Measurements from ENCODE around the gene OAS1.
"Not testable (repeated sequence)": the region's sequence is repeated elsewhere in the genome, so short reads cannot be mapped to it uniquely, and the experiment has no call there.

The OAS1 gene

DNA sequence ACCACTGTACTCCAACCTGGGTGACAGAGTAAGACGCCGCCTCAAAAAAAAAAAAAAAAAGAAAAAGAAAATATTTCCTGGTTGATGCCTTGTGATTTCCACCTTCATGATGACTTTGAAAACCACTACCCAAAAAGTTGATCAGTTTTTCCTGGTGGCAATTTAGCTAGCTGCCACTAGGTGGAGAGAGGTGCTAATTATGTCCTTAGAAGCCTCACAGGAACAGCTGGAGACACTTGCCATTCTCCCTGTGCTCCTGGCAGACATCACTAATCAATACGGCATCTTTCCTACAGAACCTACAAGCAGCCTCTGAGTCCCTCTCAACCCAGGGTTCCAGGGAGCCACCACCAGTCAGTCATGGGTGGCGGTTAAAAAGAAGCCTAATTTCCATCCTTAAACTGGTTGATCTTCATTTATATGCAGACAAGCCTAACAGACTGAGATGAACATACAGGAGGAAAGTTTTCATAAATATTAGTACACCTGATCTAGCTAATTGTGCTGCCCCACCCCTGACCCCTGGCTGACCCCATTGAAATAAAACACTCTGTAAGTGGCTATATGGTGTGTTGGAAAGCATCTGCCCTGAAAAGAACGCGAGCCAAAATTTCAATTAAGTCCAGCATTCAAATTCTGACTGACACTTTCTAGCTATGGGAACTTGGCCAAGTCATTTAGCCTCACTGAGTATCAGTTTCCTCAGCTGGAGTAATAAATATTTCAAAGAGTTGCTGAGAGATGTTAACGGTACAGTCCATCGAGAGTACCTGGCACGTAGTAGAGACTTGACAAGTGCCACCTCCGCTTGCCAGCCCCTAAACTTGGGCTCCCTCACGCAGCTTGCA, 6.2 kb upstream of the OAS1 start:
- peak; percentile 35 for DNase-seq (ENCODE audit: low read depth)

- no peak for DNase-seq (ENCODE audit: low read depth)
Measured at GRCh38 chr12:112901271-112901670, 5.5 kb upstream of the OAS1 start.

- peak; percentile 69 for DNase-seq (ENCODE audit: low read depth)
Measured at GRCh38 chr12:112904571-112904970, 2.2 kb upstream of the OAS1 start.

- DNase-seq (ENCODE audit: low read depth) = no peak
Measured at GRCh38 chr12:112905451-112906089, 1.2 kb upstream of the OAS1 start.

- DNase-seq (ENCODE audit: low read depth) = no peak
Measured at GRCh38 chr12:112907415-112908157, 824 bp downstream of the OAS1 start.

GRCh38 chr12:112908548-112908947, 1.8 kb downstream of the OAS1 start:
- DNase-seq (ENCODE audit: low read depth) = no peak

- no peak for DNase-seq (ENCODE audit: low read depth)
Measured at GRCh38 chr12:112909693-112910092, 2.9 kb downstream of the OAS1 start.

- no peak for DNase-seq (ENCODE audit: low read depth)
Measured at GRCh38 chr12:112913038-112913688, 6.4 kb downstream of the OAS1 start.

DNA sequence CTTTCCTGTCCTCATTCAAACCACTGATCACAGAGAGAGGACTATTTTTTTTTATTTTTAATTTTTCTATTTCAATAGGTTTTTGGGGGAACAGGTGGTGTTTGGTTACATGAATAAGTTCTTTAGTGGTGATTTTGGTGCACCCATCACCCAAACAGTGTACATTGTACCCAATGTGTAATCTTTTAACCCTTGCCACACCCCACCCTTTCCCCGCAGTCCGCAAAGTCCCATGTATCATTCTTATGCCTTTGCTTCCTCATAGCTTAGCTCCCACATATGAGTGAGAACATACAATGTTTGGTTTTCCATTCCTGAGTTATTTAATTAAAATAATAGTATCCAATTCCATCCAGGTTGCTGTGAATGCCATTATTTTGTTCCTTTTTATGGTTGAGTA, 7.1 kb downstream of the OAS1 start:
- DNase-seq (ENCODE audit: low read depth) = not testable (repeated sequence)

- peak; percentile 39 for DNase-seq (ENCODE audit: low read depth)
Measured at GRCh38 chr12:112916270-112916669, 9.5 kb downstream of the OAS1 start.

DNA sequence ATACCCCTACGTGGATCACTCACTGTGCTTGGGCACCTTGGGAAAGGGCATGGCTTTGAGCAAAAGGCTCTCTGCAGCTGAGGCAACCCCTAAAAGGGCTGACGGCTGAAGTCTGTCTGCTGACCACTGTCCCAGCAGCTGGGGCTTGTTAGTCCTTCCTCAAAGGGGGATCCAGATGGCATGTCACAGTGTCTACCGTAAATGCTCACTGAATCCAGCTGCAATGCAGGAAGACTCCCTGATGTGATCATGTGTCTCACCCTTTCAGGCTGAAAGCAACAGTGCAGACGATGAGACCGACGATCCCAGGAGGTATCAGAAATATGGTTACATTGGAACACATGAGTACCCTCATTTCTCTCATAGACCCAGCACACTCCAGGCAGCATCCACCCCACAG, 12.4 kb downstream of the OAS1 start:
- no peak for DNase-seq (ENCODE audit: low read depth)

DNA sequence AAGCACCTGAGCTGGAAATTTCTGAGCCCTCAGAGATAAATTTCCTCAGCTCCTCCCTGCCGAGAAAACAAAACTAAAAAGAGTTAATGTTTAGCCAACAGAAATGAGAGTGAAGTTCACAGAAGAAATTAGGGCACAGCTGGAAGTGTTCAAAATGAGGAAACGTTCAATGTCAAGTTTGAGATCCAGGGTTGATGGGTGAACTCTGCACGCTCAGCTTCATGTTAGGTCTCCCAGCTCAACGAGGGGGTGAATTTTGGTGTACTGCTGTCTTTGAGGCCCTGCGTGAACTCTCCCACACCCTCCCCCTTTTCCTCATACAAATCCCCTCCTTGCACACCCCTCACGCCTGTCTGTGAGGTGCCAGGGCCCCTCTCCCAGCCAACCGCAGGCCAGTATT, 18.2 kb downstream of the OAS1 start:
- DNase-seq (ENCODE audit: low read depth) = no peak

GRCh38 chr12:112926416-112927033, 19.8 kb downstream of the OAS1 start:
- not testable (repeated sequence) for DNase-seq (ENCODE audit: low read depth)

DNA sequence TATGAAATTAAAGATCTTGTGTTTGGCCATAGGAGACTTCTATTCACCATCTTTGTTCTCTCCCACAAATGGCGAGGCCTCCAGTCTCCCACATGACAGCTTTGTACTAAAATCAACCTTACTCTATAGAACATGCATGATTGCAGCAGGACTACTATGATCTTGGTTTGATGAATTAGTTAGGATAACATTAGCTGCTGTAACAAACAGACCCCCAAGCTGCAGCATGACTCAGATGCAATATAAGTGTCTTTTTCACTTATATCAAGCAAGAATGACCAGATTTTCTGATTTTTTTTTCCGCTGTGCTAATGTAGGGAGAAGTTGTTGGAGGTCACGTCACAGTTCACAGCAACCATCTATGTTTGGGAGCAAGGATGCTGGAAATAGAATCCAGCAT, 20.7 kb downstream of the OAS1 start:
- no peak for DNase-seq (ENCODE audit: low read depth)

DNA sequence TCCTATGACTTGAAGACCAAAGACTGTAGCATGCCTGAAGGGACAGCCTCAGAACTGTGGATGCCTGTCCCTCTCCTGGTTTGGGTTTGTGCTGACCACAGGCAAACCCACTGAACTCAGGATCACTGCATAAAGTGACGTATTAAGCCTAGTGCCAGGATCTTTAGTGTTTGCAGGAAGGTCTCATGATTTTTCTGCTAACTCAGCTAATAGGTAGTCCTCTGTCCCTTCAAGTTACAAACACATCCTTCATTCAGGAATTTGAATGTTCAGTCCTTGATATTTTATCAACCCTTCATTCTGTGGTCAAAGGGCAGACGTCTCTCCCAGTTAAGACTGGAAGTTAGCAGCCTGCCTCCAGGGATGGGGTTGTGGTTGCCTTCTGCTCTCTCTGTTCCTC, 21.2 kb downstream of the OAS1 start:
- DNase-seq (ENCODE audit: low read depth) = no peak

DNA sequence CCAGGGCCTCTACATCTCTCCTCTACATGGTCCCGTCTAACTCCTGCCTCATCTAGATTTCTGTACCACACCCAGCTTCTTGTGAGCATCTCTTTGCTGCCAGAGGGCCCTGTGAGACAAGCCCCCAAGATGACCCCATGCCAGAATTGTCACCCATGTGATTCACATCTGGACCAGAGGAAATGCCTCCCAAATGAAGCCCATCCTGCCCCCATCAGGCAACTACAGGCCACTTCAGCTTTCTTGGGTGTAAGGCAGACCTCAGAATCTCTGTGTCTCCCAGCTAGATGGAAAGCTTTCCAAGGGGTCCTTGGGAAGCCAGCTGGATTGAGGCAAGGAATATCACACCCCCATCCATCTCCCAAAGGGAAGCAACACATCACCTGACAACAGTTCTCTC, 22.2 kb downstream of the OAS1 start:
- DNase-seq (ENCODE audit: low read depth) = no peak

GRCh38 chr12:112929715-112930114, 23.0 kb downstream of the OAS1 start:
- no peak for DNase-seq (ENCODE audit: low read depth)

DNA sequence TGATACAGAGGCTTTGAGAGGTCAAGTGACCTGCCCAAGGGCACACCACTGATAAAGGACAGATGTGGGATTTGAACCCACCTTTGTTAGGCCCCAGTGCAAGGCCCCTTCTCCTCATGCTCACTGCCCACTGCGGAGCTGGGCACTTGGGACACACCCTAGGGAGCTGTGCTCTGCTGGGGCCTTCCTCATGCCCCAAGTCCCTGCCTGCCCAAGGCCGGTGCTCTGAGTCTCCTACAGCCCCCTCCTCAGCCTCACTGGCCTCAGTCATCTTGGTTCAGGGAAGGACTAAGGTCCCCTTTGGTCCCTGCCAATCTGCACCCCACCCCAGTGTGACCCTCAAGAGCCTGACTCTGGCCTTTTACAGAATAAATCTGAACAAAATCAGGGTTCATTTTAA, 23.6 kb downstream of the OAS1 start:
- DNase-seq (ENCODE audit: low read depth) = no peak

DNA sequence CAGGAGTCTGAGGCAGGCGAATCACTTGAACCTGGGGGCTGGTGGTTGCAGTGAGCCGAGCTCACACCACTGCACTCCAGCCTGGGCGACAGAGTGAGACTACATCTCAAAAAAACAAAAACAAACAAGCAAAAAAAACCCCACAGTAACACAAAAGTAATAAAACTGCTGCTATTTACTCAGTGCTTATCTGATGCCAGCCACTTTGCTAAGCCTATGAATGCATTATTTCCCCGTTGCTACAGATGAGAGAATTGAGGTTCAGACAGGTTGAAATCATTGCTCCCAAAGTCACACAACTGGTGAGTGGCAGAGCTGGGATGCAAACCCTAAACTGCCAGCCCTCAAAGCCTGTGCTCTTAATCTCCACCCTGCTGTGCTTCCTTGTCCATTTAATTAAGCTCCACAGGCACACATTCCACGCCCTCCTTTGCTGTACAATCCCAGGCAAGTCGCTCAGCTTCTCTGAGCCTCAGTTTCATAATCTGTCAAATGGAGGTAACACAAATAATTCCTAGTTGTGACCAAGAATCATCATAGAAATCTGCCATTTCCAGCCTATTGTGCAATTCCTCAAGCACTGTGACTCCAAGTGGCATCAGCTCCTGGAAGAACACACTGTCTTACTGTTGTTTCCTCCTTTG, 25.8 kb downstream of the OAS1 start:
- no peak for DNase-seq (ENCODE audit: low read depth)

GRCh38 chr12:112933129-112933505, 26.4 kb downstream of the OAS1 start:
- no peak for DNase-seq (ENCODE audit: low read depth)

DNA sequence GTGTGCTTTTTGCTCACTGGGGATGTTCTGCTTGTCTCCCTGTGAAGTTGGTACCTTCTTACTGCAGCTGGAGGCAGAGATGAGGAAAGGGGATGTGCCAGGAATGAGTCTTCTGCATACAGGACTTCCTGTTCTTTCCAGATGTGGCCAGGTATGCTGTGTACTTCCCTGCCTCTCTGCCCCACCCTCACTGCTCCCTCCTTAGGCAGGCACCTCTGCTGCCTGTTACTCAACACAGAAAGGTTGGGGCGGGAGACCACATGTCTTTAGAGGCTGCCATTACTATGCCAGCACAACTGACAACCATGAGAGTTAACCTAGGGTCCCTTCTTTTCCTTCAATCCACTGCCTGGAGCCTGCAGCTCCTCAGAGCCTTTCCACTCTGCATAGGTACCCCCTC, 29.5 kb downstream of the OAS1 start:
- no peak for DNase-seq (ENCODE audit: low read depth)

GRCh38 chr12:112936927-112937326, 30.2 kb downstream of the OAS1 start:
- DNase-seq (ENCODE audit: low read depth) = no peak

Measured in EH (cell line).